ELF-1 (cell line): ENCODE measurements around the gene XRN1.
"Not testable (repeated sequence)": the region's sequence is repeated elsewhere in the genome, so short reads cannot be mapped to it uniquely, and the experiment has no call there.

Experiments
- DNase-seq: peaks from one replicate; pipeline ENCODE4 v3.0.0-alpha.2; 2016; ENCODE audit warnings: low read depth, low spot score

The XRN1 gene

DNA sequence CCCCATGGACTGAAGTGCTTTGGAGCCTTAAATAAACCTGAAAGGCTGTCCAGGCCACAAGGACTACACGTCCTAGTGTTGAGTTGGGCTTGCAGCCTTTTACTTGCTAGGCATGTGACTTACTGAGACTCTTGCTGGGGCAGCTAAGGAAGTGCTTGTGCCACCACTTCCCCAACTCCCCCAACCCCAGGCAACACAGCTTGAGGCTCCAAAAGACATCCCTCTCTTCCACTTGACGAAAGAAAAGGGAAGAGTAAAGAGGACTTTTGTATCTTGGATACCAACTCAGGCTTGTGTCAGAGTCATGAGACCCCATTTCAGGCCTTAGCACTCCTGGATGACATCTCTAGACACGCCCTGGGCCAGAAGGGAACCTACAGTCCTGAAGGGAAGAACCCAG lies 109.8 kb downstream of the XRN1 start:
- no peak for DNase-seq

DNA sequence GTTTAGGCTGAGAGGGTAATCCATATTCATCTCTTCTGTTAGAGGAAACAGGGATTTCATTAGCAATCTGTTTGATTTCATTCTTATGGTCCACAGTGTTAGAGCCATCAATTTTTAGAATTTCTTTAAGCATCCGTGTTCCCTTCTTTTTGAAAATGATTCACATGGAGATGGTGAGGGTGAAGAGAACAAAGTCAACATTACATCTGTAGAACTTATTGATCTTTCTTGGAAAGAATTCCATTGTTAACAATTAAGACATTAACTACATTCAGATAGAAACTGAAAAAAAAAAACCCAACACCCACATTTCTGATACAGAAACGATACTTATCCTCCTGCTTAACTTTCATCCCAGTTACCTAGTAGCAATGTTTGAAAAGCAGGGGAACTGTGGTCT lies 115.4 kb downstream of the XRN1 start:
- no peak for DNase-seq

DNA sequence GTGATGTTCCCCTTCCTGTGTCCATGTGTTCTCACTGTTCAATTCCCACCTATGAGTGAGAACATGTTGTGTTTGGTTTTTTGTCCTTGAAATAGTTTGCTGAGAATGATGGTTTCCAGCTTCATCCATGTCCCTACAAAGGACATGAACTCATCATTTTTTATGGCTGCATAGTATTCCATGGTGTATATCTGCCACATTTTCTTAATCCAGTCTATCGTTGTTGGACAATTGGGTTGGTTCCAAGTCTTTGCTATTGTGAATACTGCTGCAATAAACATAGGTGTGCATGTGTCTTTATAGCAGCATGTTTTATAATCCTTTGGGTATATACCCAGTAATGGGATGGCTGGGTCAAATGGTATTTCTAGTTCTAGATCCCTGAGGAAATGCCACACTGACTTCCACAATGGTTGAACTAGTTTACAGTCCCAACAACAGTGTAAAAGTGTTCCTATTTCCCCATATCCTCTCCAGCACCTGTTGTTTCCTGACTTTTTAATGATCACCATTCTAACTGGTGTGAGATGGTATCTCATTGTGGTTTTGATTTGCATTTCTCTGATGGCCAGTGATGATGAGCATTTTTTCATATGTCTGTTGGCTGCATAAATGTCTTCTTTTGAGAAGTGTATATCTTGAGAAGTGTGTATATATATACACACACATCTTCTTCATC lies 123.4 kb downstream of the XRN1 start:
- not testable (repeated sequence) for DNase-seq

DNA sequence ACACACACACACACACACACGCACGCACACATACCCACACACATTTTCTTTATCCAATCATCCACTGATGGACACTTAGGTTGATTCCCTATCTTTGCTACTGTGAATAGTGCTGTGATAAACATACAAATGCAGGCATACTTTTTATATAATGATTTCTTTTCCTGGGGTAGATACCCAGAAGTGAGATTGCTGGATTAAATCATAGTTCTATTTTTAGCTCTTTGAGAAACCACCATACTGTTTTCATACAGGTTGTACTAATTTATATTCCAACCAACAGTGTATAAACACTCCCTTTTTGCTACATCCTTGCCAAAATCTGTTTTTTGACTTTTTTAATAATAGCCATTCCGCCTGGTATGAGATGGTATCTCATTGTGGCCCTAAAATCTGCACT lies 127.9 kb downstream of the XRN1 start:
- DNase-seq, result no peak

DNA sequence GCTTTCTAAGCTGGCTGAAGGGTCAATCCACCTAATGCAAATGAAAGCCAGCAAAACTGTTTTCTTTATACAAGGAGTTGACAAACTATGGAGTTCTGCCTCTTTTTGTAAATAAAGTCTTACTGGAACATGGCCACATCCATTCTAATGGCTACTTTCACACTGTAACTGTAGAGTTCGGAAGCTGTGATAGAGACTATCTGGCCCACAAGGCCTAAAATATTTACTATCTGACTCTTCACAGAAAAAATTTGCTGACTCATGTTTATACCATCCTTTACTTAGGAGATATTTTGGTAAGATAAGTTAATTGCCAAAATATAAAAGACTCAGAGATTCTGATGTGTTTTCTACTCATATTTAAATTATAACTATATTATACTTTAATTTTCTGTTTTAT lies 128.7 kb downstream of the XRN1 start:
- no peak for DNase-seq

DNA sequence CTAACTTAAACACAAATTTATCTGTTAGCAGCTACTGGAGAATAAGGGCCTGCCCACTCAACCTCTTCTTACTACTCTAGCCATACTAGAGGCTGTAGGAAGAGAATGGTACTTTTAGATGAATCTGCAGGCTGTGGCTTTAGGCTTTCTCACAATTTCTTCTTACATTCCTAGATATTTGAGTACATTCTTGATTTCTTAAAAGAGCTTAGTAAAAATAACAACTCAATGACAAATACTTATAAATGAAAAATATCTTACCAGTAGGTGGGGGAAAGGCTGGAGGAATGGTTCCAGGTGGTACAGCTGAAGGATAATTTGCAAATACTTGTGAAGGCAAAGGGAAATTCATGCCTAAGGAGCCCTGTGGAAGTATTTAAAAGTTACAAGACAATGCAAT lies 129.5 kb downstream of the XRN1 start:
- DNase-seq, result no peak

DNA sequence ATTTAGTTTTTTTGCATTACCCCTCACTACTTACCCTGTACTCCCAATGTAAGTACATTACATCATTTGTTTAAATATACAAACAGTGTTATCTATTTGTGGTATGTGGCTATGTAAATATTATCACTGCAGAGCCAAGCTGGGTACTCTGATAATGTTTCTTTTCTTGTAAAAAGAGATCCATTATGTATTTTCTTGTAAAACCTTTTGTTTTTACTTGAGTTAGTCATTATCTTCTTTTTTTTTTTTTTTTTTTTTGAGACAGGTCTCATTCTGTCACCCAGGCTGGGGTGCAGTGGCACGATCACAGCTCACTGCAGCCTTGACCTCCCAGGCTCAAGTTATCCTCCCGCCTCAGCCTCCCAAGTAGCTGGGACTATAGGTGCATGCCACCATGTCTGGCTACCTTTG lies 131.9 kb downstream of the XRN1 start:
- not testable (repeated sequence) for DNase-seq

DNA sequence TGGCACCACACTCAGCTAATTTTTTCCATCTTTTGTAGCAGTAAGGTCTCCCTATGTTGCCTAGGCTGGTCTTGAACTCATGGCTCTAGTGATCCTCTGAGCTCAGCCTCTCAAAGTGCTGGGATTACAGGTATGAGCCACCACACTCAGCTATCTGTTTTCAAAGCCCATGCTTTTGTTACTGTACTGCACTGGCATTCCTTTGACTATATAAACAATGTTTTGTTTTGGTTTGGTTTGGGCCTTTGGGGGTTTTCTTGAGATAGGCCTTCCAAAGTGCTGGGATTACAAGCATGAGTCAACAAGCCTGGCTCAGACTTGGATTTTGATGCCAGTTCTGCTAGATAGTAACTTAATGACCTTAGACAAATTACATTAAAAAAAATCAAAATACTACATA lies 132.8 kb downstream of the XRN1 start:
- DNase-seq, result peak; percentile 83

DNA sequence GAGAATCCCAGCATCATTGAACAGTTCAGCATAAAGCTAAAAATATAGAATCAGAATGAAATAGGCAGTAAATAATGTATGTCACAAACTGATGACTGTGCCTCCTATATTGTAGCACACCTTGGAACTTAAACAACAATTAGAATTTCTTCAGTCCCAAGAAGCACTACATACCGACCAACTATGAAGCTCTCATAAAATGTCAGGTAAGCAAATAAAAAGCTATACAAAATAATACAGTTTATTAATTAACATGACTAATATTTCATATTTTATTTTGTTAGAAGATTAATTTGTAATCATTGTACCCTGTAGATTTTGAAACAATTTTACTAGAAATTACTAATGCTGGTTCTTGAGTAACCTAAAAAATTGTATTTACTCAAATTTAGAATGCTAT lies 137.4 kb downstream of the XRN1 start:
- DNase-seq, result no peak

DNA sequence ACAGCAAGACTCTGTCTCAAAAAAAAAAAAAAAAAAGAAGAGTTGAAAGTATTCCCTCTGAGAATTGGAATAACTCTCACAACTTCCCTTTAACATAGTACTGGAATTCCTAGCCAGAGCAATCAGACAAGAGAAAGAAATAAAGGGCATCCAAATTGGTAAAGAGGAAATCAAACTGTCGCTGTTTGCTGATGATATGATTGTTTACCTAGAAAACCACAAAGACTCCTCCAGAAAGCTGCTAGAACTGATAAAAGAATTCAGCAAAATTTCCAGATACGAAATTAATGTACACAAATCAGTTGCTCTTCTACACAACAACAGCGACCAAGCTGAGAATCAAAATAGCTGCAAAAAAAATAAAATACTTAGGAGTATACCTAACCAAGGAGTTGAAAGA lies 145.0 kb downstream of the XRN1 start:
- DNase-seq, result not testable (repeated sequence)

DNA sequence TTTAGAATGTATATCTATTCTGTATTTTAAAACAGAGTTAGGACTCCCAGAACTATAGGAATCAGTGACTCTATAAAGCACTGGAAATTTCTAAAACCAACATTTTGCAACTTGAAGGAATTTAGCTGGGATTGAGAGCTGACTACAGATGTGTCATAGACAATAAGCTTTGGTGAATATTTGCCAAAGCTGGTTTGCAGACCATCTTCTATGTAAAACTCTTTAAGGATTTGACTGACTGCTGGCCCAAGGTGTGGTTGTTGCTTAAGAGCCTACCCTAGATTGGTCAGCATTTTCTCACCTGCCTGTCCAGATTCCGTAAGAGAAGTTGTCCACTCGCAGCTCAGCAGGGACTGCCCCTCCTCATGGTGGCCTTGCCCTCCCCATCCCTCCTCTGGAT lies 149.2 kb downstream of the XRN1 start:
- DNase-seq, result no peak

DNA sequence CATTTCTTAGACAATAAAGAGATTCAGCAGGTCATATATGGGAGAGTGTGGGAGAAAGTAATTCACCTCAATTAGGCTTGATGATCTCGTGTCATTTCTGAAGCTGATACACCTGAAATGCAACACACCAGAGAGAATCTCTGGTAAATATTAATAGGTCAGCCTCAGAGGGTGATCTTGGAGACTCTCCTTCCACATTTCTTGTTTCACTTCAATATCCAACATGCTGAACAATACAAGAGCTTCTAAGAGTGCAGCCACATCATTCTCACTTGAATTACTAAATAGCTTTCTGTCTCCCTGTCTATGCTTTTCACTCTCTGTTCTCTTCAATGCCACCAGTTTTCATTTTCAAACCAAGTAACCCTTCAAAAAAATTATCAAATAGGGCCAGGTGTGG lies 151.3 kb downstream of the XRN1 start:
- no peak for DNase-seq

DNA sequence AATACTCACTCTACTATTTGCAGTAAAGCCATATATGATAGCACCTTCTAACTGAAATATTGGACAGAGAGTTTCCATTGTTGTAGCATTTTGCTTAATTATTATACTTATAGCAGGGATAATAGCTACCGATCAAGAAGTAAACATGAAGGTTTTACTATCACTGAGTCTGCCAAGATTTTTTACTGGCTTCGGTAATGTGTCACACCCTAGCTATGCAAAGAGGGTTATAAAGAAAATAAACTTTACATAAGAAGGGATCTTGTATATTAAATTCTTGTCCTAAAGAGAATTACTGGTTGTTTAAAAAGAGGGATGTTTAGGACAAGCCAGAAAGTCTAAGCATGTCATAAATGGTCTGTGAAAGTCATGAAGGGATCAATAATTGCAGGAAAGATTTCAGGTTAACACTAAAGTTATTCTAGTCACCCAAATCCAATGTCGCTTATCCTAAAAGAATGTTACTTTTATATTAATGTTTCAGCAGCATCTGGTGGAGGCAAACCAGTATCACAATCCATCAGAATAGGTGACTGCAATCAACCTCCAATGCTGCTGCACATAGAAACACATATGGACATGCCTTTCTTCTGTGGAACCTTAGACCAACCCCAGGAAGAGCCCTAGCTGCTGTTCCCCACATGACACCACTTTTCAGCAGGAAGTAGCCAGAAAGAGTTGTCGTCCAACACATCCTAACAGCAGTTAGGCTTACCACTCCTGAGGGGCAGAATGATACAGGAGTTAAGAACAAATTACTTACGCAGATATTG lies 159.8 kb downstream of the XRN1 start:
- DNase-seq, result no peak

DNA sequence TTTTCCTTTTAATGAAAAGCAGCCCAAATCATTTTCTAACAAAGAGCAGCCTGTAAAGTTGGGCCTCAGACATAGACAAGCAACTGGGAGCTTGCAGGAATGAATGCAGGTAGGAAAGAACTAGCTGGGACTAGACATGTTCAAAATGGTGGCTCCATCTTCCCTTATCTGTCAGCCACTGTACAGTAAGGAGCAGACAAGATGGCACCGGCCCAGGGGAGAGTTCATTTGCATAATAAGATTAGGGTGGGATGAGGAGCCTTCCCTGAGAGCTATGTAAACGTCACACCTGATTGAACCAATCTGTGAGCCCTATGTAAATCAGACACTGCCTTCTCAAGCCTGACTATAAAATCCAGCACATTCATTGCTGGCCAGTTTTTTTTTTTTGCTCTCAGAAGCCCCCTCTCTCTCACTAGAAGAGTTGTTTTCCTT lies 162.7 kb downstream of the XRN1 start:
- peak; percentile 26 for DNase-seq

DNA sequence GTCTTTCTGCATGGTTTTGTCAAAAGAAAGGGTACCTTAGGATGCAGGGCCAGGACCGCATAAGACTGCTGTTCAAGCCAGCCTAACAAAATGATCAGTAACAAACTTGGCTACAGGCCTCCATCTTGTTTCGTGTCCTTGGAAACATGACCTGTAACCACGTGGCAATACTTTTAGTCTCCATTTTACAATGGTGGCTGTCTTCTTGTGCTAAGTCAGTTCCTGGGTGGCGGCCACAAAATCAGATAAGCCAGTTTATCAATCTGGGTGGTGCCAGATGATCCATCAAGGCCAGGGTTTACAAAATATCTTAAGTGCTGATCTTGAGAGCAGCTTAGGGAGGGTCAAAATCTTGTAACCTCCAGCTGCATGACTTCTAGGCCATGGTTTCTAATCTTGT lies 165.3 kb downstream of the XRN1 start:
- DNase-seq, result no peak

DNA sequence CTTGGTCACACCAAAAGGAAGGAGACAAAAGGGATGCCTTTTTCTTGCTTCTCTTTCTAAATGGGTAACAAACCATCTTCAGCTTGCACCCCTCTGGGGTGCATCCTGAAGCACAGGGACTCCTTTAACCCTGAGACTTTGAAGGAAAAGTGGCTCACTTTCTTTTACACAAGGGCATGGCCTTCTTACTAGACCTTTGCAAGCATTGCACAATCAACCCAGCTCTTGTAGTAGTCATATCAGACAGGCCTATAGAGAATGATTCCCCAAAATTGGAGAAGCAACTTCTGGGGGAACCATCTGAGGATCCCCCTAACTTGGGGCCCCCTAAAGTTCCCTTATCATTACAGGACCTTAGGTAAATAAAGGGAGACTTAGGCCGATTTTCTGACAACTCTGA lies 166.4 kb downstream of the XRN1 start:
- no peak for DNase-seq

DNA sequence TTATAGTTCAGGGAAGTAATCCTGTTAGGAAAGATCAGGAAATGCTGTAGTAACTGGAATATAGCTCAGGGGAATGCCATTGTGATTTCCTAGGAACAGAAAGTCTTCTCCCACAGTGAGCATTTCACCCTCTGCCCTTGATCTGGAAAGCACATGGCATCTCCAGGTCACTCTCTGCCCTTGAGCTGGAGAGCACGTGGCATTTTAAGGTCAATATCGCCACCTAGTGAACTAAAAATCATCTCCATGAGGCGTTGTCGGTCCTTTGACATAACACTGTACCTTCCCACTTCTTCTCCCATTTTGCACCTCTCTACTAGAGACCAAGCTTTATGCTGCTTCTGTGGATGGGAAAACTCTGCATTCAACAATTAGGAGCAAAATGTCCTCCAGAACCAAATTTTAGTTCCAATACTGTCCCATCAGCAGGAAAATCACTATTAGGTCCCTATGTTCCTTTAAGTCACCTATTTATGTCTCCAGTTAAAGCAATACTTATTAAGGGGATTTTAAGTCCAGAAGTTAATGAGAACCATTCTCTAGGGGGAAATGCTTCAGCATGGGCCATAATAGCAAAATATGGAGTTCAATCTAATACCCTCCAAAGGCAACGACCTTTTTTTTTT lies 167.8 kb downstream of the XRN1 start:
- DNase-seq, result peak; percentile 77

DNA sequence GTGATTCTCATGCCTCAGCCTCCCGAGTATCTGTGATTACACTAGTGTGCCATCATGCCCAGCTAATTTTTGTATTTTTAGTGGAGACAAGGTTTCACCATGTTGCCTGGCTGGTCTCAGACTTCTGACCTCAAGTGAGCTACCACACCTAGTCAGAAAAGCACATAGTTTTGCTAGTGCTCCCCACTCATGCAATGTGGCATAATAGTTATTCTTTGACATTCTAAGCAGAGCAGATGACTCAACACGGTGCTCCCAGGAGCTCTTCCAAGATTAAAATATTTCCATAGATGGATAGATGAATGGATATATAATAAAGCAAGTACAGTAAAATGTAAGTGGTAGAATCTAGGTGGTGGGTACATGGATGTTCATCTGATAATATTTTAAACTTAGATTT lies 169.4 kb downstream of the XRN1 start:
- no peak for DNase-seq

DNA sequence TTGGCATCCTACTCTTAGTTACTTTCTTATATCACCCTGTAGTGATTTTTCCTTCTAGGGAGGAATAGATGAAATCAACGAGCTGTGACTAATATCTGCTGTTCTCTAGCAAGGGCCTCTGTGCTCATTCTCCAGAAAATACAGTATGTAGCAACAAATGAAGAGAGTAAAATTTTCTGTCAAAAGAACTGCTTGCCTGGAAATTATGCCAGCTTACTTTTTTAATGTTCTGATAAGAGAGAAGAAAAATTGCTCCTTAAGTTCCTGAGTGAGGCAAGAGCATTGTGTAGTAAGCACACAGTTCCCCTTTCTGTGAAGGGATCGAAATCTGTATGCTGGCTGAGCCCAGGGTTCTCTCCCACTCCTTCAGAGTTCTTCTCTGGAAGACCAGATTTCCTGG lies 171.1 kb downstream of the XRN1 start:
- DNase-seq, result no peak

DNA sequence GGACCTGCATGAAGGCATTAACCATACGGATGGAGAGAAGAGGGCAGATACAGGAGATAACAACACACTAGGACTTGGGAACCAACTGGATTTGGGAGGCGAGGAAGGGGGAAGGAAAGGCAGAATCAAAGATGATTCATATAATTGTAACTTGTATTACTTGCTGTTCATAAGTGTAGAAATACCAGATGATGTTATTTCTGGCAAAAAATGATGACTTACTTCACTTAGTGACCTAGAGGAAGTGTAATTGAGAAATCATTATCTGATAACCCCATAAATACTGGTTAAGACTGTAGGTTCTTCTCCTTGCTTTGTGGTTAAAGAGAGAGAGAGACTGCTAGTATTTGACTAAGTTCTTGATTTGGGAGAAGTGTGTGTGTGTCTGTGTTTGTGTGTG lies 172.0 kb downstream of the XRN1 start:
- no peak for DNase-seq

DNA sequence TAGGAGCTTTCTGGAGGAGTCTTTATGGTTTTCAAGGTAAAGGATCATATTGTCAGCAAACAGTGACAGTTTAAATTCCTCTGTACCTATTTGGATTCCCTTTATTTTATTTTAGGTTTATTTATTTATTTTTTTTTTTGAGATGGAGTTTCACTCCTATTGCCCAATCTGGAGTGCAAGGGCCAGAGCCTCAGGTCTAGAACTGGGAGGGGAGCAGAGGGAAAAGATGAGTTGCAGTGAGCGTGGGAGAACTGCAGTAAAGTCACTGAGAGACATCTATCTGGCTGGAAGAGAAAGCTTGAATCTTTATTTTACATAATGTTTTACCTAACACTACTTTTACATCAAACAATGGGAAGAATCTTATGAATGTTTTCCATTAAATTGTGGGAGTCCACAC lies 172.9 kb downstream of the XRN1 start:
- no peak for DNase-seq

DNA sequence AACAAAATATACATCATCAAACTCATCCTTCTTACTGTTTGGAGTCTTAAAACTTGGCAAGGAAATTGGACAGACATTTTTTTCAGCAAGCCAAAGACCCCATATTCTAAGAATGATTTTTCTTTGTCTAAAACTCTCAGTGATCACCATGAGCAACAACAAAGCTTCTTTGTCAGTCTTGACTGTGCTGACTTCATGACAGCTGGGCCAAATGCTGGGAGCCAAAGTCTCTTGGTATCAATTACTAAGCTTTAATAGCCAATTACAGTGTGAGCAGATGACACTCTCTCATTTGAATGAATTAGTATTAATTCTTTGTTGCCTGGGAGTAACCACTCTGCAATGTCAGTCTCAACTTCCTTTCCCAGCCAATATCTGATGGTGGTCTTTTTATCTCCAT lies 174.3 kb downstream of the XRN1 start:
- no peak for DNase-seq
